ENCODE measurements around the gene GRK2. TPM values are rescaled to one million over a fixed set of nuclear protein-coding genes. Genes with fewer than 3 reads are reported as not detected.
"Not testable (repeated sequence)": the region's sequence is repeated elsewhere in the genome, so short reads cannot be mapped to it uniquely, and the experiment has no call there.

GRK2 gene
- 10 to 100 TPM; 43.6 to 75.6 (median 57.5) TPM for polyA plus RNA-seq (ENCODE audit: insufficient read depth in 1 of 5, insufficient read length in 5 of 5, low replicate concordance in 1 of 5)
- long read RNA-seq, donor 1, transcript GRK2-201 (21 exons, 3,466 nt): major isoform, 8 of 70 reads
- long read RNA-seq, donor 1, partial matches to known transcripts: 61 of 70 reads
- long read RNA-seq, donor 1, other reads (novel, unspliced or antisense): 0 of 70 reads
- long read RNA-seq, donor 2, transcript GRK2-201 (21 exons, 3,466 nt): major isoform, 5 of 5 reads
- long read RNA-seq, donor 2, partial matches to known transcripts: 0 of 5 reads
- long read RNA-seq, donor 2, other reads (novel, unspliced or antisense): 0 of 5 reads
- long read RNA-seq, donor 3, transcript GRK2-201 (21 exons, 3,466 nt): major isoform, 8 of 20 reads
- long read RNA-seq, donor 3, partial matches to known transcripts: 12 of 20 reads
- long read RNA-seq, donor 3, other reads (novel, unspliced or antisense): 0 of 20 reads
- long read RNA-seq, donor 4: 0 reads
- long read RNA-seq, donor 5, transcript GRK2-201 (21 exons, 3,466 nt): major isoform, 8 of 14 reads
- long read RNA-seq, donor 5, partial matches to known transcripts: 6 of 14 reads
- long read RNA-seq, donor 5, other reads (novel, unspliced or antisense): 0 of 14 reads
- long read RNA-seq, donor 6, transcript GRK2-201 (21 exons, 3,466 nt): major isoform, 11 of 11 reads
- long read RNA-seq, donor 6, partial matches to known transcripts: 0 of 11 reads
- long read RNA-seq, donor 6, other reads (novel, unspliced or antisense): 0 of 11 reads
- long read RNA-seq, donor 7, transcript GRK2-201 (21 exons, 3,466 nt): major isoform, 6 of 29 reads
- long read RNA-seq, donor 7, partial matches to known transcripts: 23 of 29 reads
- long read RNA-seq, donor 7, other reads (novel, unspliced or antisense): 0 of 29 reads
- long read RNA-seq, donor 8, partial matches to known transcripts: 0 of 3 reads
- long read RNA-seq, donor 8, other reads (novel, unspliced or antisense): 0 of 3 reads

- DNase-seq: no peak
Observed at GRCh38 chr11:67266449-67267187, at the start of gene GRK2. TSS of gene GRK2 (plus strand) at chr11:67266473. CDS start at chr11:67266700, 227 bp downstream.

- no peak for DNase-seq
Observed at GRCh38 chr11:67227726-67228125, 38.5 kb upstream of the GRK2 start.

- DNase-seq: no peak
Observed at GRCh38 chr11:67230406-67230805, 35.9 kb upstream of the GRK2 start.

- no peak for DNase-seq
Observed at GRCh38 chr11:67230886-67231285, 35.4 kb upstream of the GRK2 start.

- DNase-seq: no peak
Observed at GRCh38 chr11:67233584-67234190, 32.6 kb upstream of the GRK2 start.

- not testable (repeated sequence) for DNase-seq
Observed at GRCh38 chr11:67234571-67234970, 31.7 kb upstream of the GRK2 start.

GRCh38 chr11:67237574-67237973 is 28.7 kb upstream of the GRK2 start:
- no peak for DNase-seq

GRCh38 chr11:67238894-67239782 is 27.1 kb upstream of the GRK2 start:
- no peak for DNase-seq

- peak; percentile 96 to 97 for DNase-seq
Observed at GRCh38 chr11:67239783-67240575, 26.3 kb upstream of the GRK2 start.

GRCh38 chr11:67240576-67241389 is 25.5 kb upstream of the GRK2 start:
- DNase-seq: peak; percentile 56 to 65

GRCh38 chr11:67242548-67242947 is 23.7 kb upstream of the GRK2 start:
- no peak for DNase-seq

- no peak for DNase-seq
Observed at GRCh38 chr11:67243051-67243450, 23.2 kb upstream of the GRK2 start.

GRCh38 chr11:67245046-67245445 is 21.2 kb upstream of the GRK2 start:
- no peak for DNase-seq

GRCh38 chr11:67247946-67248550 is 18.2 kb upstream of the GRK2 start:
- DNase-seq: no peak

- peak in 1 of 2 donors; percentile 40 for DNase-seq
Observed at GRCh38 chr11:67248653-67249052, 17.6 kb upstream of the GRK2 start.

- no peak for DNase-seq
Observed at GRCh38 chr11:67250059-67251043, 15.9 kb upstream of the GRK2 start.

GRCh38 chr11:67251841-67252240 is 14.4 kb upstream of the GRK2 start:
- no peak for DNase-seq
